IMR-90 (cell line): ENCODE data around the gene PITX1. TPM values are rescaled to one million over a fixed set of nuclear protein-coding genes. Genes with fewer than 3 reads are reported as not detected.

Source experiments
- ATAC-seq: fragments of 200-7000 bp; cut with Tn5 transposase; 2 replicates; pipeline ENCODE4 v1.9.1; 2020; ENCODE audit warnings: low read depth, mild to moderate bottlenecking, moderate library complexity
- BruUV-seq: library from RNA; stranded (reverse); fragments of 400-500 nt; replicated peaks from 2 replicates; lab custom pipeline; 2021; lab: Mats Ljungman, UMichigan
- CTCF ChIA-PET: fragments of 300-600 bp; formaldehyde crosslinking; extraction: SDS; loops from one replicate; lab custom pipeline; 2021; ENCODE audit warnings: antibody characterized with exemption; lab: Yijun Ruan, JAX
- POLR2A ChIA-PET: fragments of 300-600 bp; sonication (Branson Sonifier 250); formaldehyde crosslinking; loops from one replicate; lab custom pipeline; 2022; ENCODE audit warnings: antibody characterized with exemption; ENCODE audit not compliant: unreplicated experiment; lab: Charles Lee
- DNase-seq: peaks from one replicate; pipeline ENCODE4 v3.0.0; 2013
- H2AFZ ChIP-seq: replicated peaks from 2 replicates; pipeline ENCODE3; 2013; ENCODE audit warnings: low read length, mild to moderate bottlenecking; ENCODE audit not compliant: poor library complexity
- H2AK5ac ChIP-seq: 2 replicates; pipeline ENCODE4 v1.6.1; 2013; ENCODE audit warnings: low read depth, low read length, inconsistent platforms
- H2AK9ac ChIP-seq: replicated peaks from 2 replicates; pipeline ENCODE3; 2013; ENCODE audit warnings: mild to moderate bottlenecking, low read depth, low read length, moderate library complexity; ENCODE audit not compliant: poor library complexity
- H2BK120ac ChIP-seq: 2 replicates; pipeline ENCODE4 v1.6.1; 2013; ENCODE audit warnings: low read depth, low read length, inconsistent platforms
- H2BK15ac ChIP-seq: 3 replicates; pipeline ENCODE4 v1.6.1; 2013; ENCODE audit warnings: low read depth, low read length, inconsistent platforms
- H2BK20ac ChIP-seq: 2 replicates; pipeline ENCODE4 v1.6.1; 2013; ENCODE audit warnings: low read depth, mild to moderate bottlenecking, inconsistent platforms, low read length, moderate library complexity
- H2BK5ac ChIP-seq: 2 replicates; pipeline ENCODE4 v1.6.1; 2013; ENCODE audit warnings: mild to moderate bottlenecking, low read depth, low read length, inconsistent platforms; ENCODE audit not compliant: poor library complexity, severe bottlenecking
- H3K14ac ChIP-seq: replicated peaks from 2 replicates; pipeline ENCODE4 v1.6.1; 2013; ENCODE audit warnings: low read depth, low read length, inconsistent platforms
- H3K18ac ChIP-seq: 2 replicates; pipeline ENCODE4 v1.6.1; 2013; ENCODE audit warnings: low read depth, low read length, control low read depth
- H3K23ac ChIP-seq: 2 replicates; pipeline ENCODE4 v1.6.1; 2013; ENCODE audit warnings: low read depth, low read length, inconsistent platforms
- H3K27ac ChIP-seq: 2 replicates; pipeline ENCODE4 v1.5.1; 2013; ENCODE audit warnings: mild to moderate bottlenecking, control low read depth, low read length; ENCODE audit not compliant: insufficient read depth
- H3K27me3 ChIP-seq: 2 replicates; pipeline ENCODE4 v1.6.1; 2013; ENCODE audit warnings: low read length; ENCODE audit not compliant: control insufficient read depth, insufficient read depth
- H3K36me3 ChIP-seq: 2 replicates; pipeline ENCODE4 v1.6.1; 2013; ENCODE audit warnings: low read length, mixed read lengths; ENCODE audit not compliant: control insufficient read depth, insufficient read depth
- H3K4ac ChIP-seq: 2 replicates; pipeline ENCODE4 v1.6.1; 2013; ENCODE audit warnings: low read depth, low read length, inconsistent platforms
- H3K4me1 ChIP-seq: 2 replicates; pipeline ENCODE4 v1.6.1; 2013; ENCODE audit warnings: low read length, mixed read lengths; ENCODE audit not compliant: control insufficient read depth, insufficient read depth
- H3K4me2 ChIP-seq: 2 replicates; pipeline ENCODE4 v1.6.1; 2013; ENCODE audit warnings: low read depth, mild to moderate bottlenecking, control low read depth, low read length, moderate library complexity
- H3K4me3 ChIP-seq: 2 replicates; pipeline ENCODE4 v1.5.1; 2013; ENCODE audit warnings: low read depth, mild to moderate bottlenecking, control low read depth, low read length, moderate library complexity; ENCODE audit not compliant: insufficient read depth
- H3K56ac ChIP-seq: 2 replicates; pipeline ENCODE4 v1.6.1; 2013; ENCODE audit warnings: low read length, inconsistent platforms; ENCODE audit not compliant: insufficient read depth; ENCODE audit errors: extremely low read depth
- H3K79me1 ChIP-seq, 2 experiments: 2 replicates each; pipeline ENCODE4 v1.6.1; 2013; ENCODE audit warnings: low read length in 2 of 2, inconsistent platforms in 1 of 2, low read depth in 1 of 2
- H3K9ac ChIP-seq: 2 replicates; pipeline ENCODE4 v1.6.1; 2013; ENCODE audit warnings: low read depth, low read length, control low read depth
- H3K9me1 ChIP-seq: 2 replicates; pipeline ENCODE4 v1.6.1; 2013; ENCODE audit warnings: low read length, inconsistent platforms; ENCODE audit not compliant: insufficient read depth
- H3K9me3 ChIP-seq: 2 replicates; pipeline ENCODE4 v1.6.1; 2013; ENCODE audit warnings: low read length; ENCODE audit not compliant: control insufficient read depth, insufficient read depth
- H4K20me1 ChIP-seq: 2 replicates; pipeline ENCODE4 v1.6.1; 2013; ENCODE audit warnings: low read length, inconsistent platforms; ENCODE audit not compliant: insufficient read depth
- H4K5ac ChIP-seq: 2 replicates; pipeline ENCODE4 v1.6.1; 2013; ENCODE audit warnings: mild to moderate bottlenecking, low read depth, low read length, control low read depth
- H4K8ac ChIP-seq, 2 experiments: 2 replicates each; pipeline ENCODE4 v1.6.1; 2013; ENCODE audit warnings: low read depth in 2 of 2, low read length in 2 of 2, control low read depth in 1 of 2, inconsistent platforms in 1 of 2
- H4K91ac ChIP-seq: 2 replicates; pipeline ENCODE4 v1.6.1; 2013; ENCODE audit warnings: low read depth, low read length, inconsistent platforms; ENCODE audit not compliant: insufficient read depth
- CTCF ChIP-seq: conservative IDR thresholded peaks from 2 replicates; pipeline ENCODE4 v1.5.1; 2012; ENCODE audit warnings: mild to moderate bottlenecking, low read depth, low read length, improper control_type of control experiment
- MAZ ChIP-seq: IDR thresholded peaks from 2 replicates; pipeline ENCODE4 v1.6.1; 2012; ENCODE audit warnings: low read depth, mild to moderate bottlenecking, low read length, improper control_type of control experiment, moderate library complexity, borderline replicate concordance
- POLR2A ChIP-seq: IDR thresholded peaks from 2 replicates; pipeline ENCODE4 v1.6.1; 2012; ENCODE audit warnings: mild to moderate bottlenecking, low read depth, low read length
- RAD21 ChIP-seq: IDR thresholded peaks from 2 replicates; pipeline ENCODE4 v1.6.1; 2012; ENCODE audit warnings: low read length, improper control_type of control experiment
- RCOR1 ChIP-seq: IDR thresholded peaks from 2 replicates; pipeline ENCODE4 v1.6.1; 2012; ENCODE audit warnings: mild to moderate bottlenecking, low read length, improper control_type of control experiment; ENCODE audit not compliant: insufficient replicate concordance
- RFX5 ChIP-seq: IDR thresholded peaks from 2 replicates; pipeline ENCODE4 v1.8.0; 2012; ENCODE audit warnings: low read depth, mild to moderate bottlenecking, low read length, moderate library complexity
- SMC3 ChIP-seq: fragments of 150-350 bp; IDR thresholded peaks from 2 replicates; pipeline ENCODE4 v1.6.1; 2016; ENCODE audit warnings: low read depth, mild to moderate bottlenecking, antibody characterized with exemption, low read length, moderate library complexity
- WGBS, 2 experiments: methylation state at CpG; one replicate each; pipeline versions ENCODE4 v1.1.5 to v1.1.7; 2013; ENCODE audit warnings: missing lambda C conversion rate in 2 of 2; ENCODE audit not compliant: insufficient read length in 1 of 2; ENCODE audit errors: extremely low coverage in 2 of 2; 5-methylcytosine and 5-hydroxymethylcytosine counted together
- dilution Hi-C: fragments of 300-500 bp; cut with HindIII; formaldehyde crosslinking; loops from one replicate; pipeline ENCODE4 v1.14.3; 2018; ENCODE audit warnings: low sequenced_read_pairs; ENCODE audit not compliant: unreplicated experiment
- in situ Hi-C: fragments of 300-500 bp; cut with MboI; formaldehyde crosslinking; loops from 3 replicates; pipeline ENCODE4 v1.14.3; 2019; ENCODE audit warnings: low sequenced_read_pairs, inconsistent platforms, mixed read lengths
- intact Hi-C: fragments of 100-400 bp; cut with micrococcal nuclease; formaldehyde crosslinking; loops from 2 replicates; pipeline ENCODE4 v1.10.0; 2022
- polyA plus RNA-seq, 3 experiments: library from polyadenylated mRNA; depleted of rRNA; stranded (reverse); fragments of >200 nt; gene quantifications; 2 replicates each; pipeline ENCODE4 v1.2.3, GENCODE V29; 2012; ENCODE audit warnings: low replicate concordance in 1 of 3
- total RNA-seq: library from RNA; depleted of rRNA; stranded (reverse); fragments of >200 nt; gene quantifications from 2 replicates; pipeline ENCODE4 v1.2.3, GENCODE V29; 2012

Gene PITX1
- total and polyA plus RNA-seq, 2 of the 4 experiments (the other 2 are of a cell fraction): 10.4 to 29.8 TPM

- H2BK120ac ChIP-seq: no peak overlapping the region
- no peak overlapping the region for H2BK20ac ChIP-seq
- no peak for TF ChIP-seq RCOR1
- no peak for TF ChIP-seq RAD21
- TF ChIP-seq SMC3: no peak
- no peak for TF ChIP-seq RFX5
- no peak for TF ChIP-seq POLR2A
- TF ChIP-seq CTCF: no peak
- no peak for TF ChIP-seq MAZ
- H3K18ac ChIP-seq: no peak overlapping the region
- no CpG with 5 or more reads among the region's 5 CpGs for WGBS, 2 experiments
- no peak overlapping the region for H2AFZ ChIP-seq
- H2AK5ac ChIP-seq: no peak overlapping the region
- no peaks in the 10 kb centered on the region for H3K9me3 ChIP-seq
- ATAC-seq (no peak), DNase-seq (no peak)
- in situ Hi-C loops (no loop called here), dilution Hi-C loops (no loop called here), intact Hi-C loops (no loop called here)
- 0 out of 2 replicates have a peak, but pooled peaks cover 3% of the 10 kb centered on the region for H3K9me1 ChIP-seq
- peaks cover 3% of the 10 kb centered on the region; the same call in 1 of the 2 replicates for H3K36me3 ChIP-seq
- H4K8ac ChIP-seq: no peak overlapping the region
- no peak overlapping the region for H3K4me2 ChIP-seq
- no peak overlapping the region for H4K91ac ChIP-seq
- H3K14ac ChIP-seq: no peak overlapping the region
- no peak overlapping the region for H3K56ac ChIP-seq
- no peak overlapping the region for H3K27ac ChIP-seq
- H4K20me1 ChIP-seq: no peaks in the 10 kb centered on the region
- H3K27me3 ChIP-seq: peaks cover 6% of the 10 kb centered on the region; the same call in 1 of the 2 replicates
- H2AK9ac ChIP-seq: no peak overlapping the region
- no peak overlapping the region for H3K23ac ChIP-seq
- no peak overlapping the region for H4K5ac ChIP-seq
- ChIA-PET POLR2A (no interaction called here), CTCF (no interaction called here)
- BruUV-seq: no TSS peak
- H2BK15ac ChIP-seq: no peak overlapping the region
- no peak overlapping the region for H2BK5ac ChIP-seq
- H3K79me1 ChIP-seq: no peaks in the 10 kb centered on the region
- H3K9ac ChIP-seq: no peak overlapping the region
- no peaks in the 10 kb centered on the region for H3K4me1 ChIP-seq
- H3K4ac ChIP-seq: no peak overlapping the region
- H3K4me3 ChIP-seq: no peak overlapping the region
These were observed 32.8 kb upstream of the PITX1 start for GRCh38 chr5:135066781-135067180.
